GM13976 (cell line): Measurements from ENCODE around the gene CASR.

Experiments
- DNase-seq: peaks from one replicate; pipeline ENCODE4 v3.0.0; 2012; ENCODE audit warnings: low spot score
- CTCF ChIP-seq: IDR thresholded peaks from 2 replicates; pipeline ENCODE4 v1.5.1; 2012; ENCODE audit warnings: borderline replicate concordance, mild to moderate bottlenecking; ENCODE audit not compliant: insufficient read depth; ENCODE audit errors: extremely low read depth, missing control alignments, control extremely low read depth
- in situ Hi-C: fragments of 300-500 bp; cut with MboI; formaldehyde crosslinking; loops from one replicate; pipeline ENCODE4 v1.12.0; 2022; ENCODE audit warnings: low sequenced_read_pairs, mixed read lengths, inconsistent platforms; ENCODE audit not compliant: unreplicated experiment

The CASR gene

GRCh38 chr3:122227036-122227781 lies 43.7 kb downstream of the CASR start:
- no peak for DNase-seq
- no peak for TF ChIP-seq CTCF
- in situ Hi-C loops = no loop called here

GRCh38 chr3:122230174-122230573 lies 46.7 kb downstream of the CASR start:
- TF ChIP-seq CTCF = no peak
- in situ Hi-C loops = no loop called here
- no peak for DNase-seq

GRCh38 chr3:122231465-122232157 lies 48.1 kb downstream of the CASR start:
- TF ChIP-seq CTCF = no peak
- DNase-seq = no peak
- in situ Hi-C loops = no loop called here

- DNase-seq = no peak
- in situ Hi-C loops = no loop called here
- TF ChIP-seq CTCF = no peak
Measured at GRCh38 chr3:122232485-122232884, 49.0 kb downstream of the CASR start.

- TF ChIP-seq CTCF = no peak
- in situ Hi-C loops = no loop called here
- peak; percentile 45 for DNase-seq
Measured at GRCh38 chr3:122233101-122233952, 49.9 kb downstream of the CASR start.

GRCh38 chr3:122234117-122234516 lies 50.6 kb downstream of the CASR start:
- no peak for DNase-seq
- in situ Hi-C loops = no loop called here
- TF ChIP-seq CTCF = no peak
